Lower lobe of right lung (tissue), 2 donors: ENCODE data around the gene COL26A1. TPM values are rescaled to one million over a fixed set of nuclear protein-coding genes. Genes with fewer than 3 reads are reported as not detected.
"Not testable (repeated sequence)": the region's sequence is repeated elsewhere in the genome, so short reads cannot be mapped to it uniquely, and the experiment has no call there.

Experiments
- ATAC-seq, 2 donors: fragments of 200-7000 bp; cut with Tn5 transposase; one replicate each; pipeline ENCODE4 v1.9.1; 2020 to 2022; ENCODE audit warnings: mild to moderate bottlenecking in 2 of 2, moderate library complexity in 2 of 2
- DNase-seq: peaks from one replicate; pipeline ENCODE4 v3.0.0-alpha.2; 2020
- H3K27ac ChIP-seq: fragments of 200-600 bp; one replicate; pipeline ENCODE4 v1.8.0; 2022
- H3K27me3 ChIP-seq: fragments of 200-600 bp; one replicate; pipeline ENCODE4 v1.8.0; 2022; ENCODE audit warnings: low read depth
- H3K36me3 ChIP-seq: fragments of 200-600 bp; one replicate; pipeline ENCODE4 v1.8.0; 2022; ENCODE audit warnings: mild to moderate bottlenecking
- H3K4me1 ChIP-seq: fragments of 200-600 bp; one replicate; pipeline ENCODE4 v1.8.0; 2022
- H3K4me3 ChIP-seq: fragments of 200-600 bp; one replicate; pipeline ENCODE4 v1.8.0; 2022; ENCODE audit warnings: mild to moderate bottlenecking
- H3K9me3 ChIP-seq: fragments of 200-600 bp; one replicate; pipeline ENCODE4 v1.8.0; 2022
- CTCF ChIP-seq: fragments of 200-600 bp; IDR thresholded peaks from one replicate; pipeline ENCODE4 v1.8.0; 2022; ENCODE audit warnings: antibody characterized with exemption, mild to moderate bottlenecking
- intact Hi-C: fragments of 100-400 bp; cut with DNase I; formaldehyde crosslinking; loops from one replicate; pipeline ENCODE4 v1.11.0; 2022
- total RNA-seq: library from RNA; stranded (reverse); fragmentation: NEBNext Ultra II Directional; extraction: Animal tissue kit (Norgen Biotek cat#: 25700); gene quantifications from one replicate; pipeline ENCODE4 v1.2.1, GENCODE V29; 2021
- donor health status: DM: no; HTN: yes; CAD: no; lungs with severe emphysema.

COL26A1 gene
- total RNA-seq, 1 donor from 2014 or later, result 0.24 TPM

DNA sequence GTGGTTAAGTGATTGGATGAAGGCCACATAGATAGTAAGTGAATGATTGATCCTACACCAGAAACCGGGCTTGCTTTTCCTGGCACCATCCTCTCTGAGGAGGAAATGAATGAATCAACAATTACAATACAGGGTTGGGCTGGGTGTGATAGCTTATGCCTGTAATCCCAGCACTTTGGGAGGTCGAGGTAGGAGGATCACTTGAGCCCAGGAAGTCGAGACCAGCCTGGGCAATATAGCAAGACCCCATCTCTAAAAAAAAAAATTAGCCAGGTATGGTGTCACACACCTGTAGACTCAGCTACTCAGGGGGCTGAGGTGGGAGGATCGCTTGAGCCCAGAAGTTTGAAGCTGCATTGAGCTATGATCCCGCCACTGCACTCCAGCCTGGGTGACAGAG is 111.5 kb downstream of the COL26A1 start:
- TF ChIP-seq CTCF, result no peak
- no peaks in the 10 kb centered on the region for H3K36me3 ChIP-seq
- DNase-seq (no peak), ATAC-seq (no peak)
- H3K27me3 ChIP-seq, result no peaks in the 10 kb centered on the region
- no peaks in the 10 kb centered on the region for H3K4me1 ChIP-seq
- H3K4me3 ChIP-seq, result no peak overlapping the region
- intact Hi-C loops, result no loop called here
- H3K27ac ChIP-seq, result no peak overlapping the region
- H3K9me3 ChIP-seq, result peaks cover 5% of the 10 kb centered on the region

DNA sequence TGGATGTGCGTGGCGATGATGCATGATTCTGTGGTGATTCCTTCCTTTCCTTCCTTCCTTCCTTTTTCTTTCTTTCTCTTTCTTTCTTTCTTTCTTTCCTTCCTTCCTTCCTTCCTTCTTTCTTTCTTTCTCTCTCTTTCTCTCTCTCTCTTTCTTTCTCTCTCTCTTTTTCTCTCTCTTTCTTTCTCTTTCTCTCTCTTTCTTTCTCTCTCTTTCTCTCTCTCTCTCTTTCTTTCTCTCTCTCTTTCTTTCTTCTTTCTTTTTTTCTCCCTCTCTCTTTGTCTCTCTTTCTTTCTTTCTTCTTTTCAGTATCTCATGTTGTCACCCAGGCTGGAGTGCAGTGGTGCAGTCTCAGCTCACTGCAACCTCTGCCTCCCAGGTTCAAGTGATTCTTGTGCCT is 113.0 kb downstream of the COL26A1 start:
- intact Hi-C loops, H3K27ac ChIP-seq, DNase-seq, H3K27me3 ChIP-seq, ATAC-seq, H3K9me3 ChIP-seq, H3K4me3 ChIP-seq, H3K4me1 ChIP-seq, H3K36me3 ChIP-seq: not testable (repeated sequence)

DNA sequence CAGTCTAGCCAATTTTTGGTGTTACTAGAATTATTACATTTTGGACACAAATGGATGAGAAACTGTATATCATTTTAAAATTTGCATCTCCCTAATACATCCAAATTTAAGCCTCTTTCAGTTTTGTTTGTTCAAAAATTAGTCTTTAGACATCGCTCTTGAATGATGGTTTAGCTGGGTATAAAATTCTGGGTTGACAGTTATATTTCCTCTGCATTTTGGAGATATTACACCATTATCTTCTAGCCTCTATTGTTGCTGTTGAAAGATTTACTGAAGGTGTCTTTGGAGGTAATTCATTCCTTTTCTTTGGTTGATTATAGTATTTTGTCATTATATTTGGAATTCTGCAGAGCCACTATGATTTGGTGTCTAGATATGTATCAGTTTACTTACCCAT is 116.5 kb downstream of the COL26A1 start:
- Histone ChIP-seq H3K27ac (no peak overlapping the region), H3K4me1 (no peaks in the 10 kb centered on the region), H3K36me3 (no peaks in the 10 kb centered on the region), H3K4me3 (no peak overlapping the region), H3K9me3 (peaks cover 9% of the 10 kb centered on the region), H3K27me3 (no peaks in the 10 kb centered on the region)
- intact Hi-C loops, result no loop called here
- DNase-seq, result no peak
- no peak for ATAC-seq
- TF ChIP-seq CTCF, result no peak

DNA sequence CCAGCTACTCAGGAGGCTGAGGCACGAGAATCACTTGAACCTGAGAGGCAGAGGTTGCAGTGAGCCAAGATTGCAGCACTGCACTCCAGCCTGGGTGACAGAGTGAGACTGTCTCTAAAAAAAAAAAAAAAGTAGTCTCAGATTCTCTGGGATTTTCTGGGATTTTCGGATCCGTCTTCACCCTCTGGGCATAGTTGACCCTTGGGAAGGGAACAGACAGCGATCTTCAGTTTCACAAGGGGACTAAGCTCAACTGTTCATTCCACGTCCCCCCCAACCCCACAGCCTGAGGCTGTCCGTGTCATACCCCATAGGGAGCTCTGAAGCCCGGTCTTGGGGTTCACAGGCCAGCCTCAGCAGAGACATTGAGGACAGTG is 123.4 kb downstream of the COL26A1 start:
- H3K4me1 ChIP-seq, H3K27ac ChIP-seq, H3K9me3 ChIP-seq, DNase-seq, intact Hi-C loops, ATAC-seq, H3K36me3 ChIP-seq, H3K27me3 ChIP-seq, H3K4me3 ChIP-seq: not testable (repeated sequence)

DNA sequence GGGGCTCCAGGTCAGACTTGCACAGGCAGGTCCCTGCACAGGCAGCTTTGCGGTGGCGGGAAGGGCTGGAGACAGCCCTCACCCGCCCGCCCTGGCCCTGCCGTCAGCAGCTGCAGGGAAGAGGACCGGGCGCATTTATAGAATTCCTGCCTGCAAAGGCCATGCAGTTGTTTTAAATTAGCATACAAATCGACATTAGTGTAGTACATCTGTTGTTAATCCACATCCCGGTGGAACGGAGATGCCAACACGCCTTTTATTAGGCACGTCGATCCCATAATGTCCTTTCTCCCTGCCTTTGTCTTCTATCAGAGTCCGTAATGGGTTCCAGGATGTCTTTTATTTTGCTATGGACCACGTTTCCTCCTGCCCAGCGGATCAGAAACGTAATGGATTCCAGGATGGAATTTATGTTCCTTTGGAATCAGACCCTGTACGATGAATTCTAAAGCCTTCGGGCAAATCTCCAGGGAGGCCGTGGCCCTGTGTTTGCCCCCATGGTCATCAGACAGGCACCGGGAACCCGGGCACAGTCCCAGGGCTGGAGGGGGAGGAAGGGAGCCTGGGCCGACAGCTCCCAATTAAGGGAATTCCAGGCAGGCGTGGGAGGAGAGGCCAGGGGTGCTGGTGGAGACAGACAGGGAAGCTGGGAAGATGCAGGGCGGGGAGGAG is 123.9 kb downstream of the COL26A1 start:
- DNase-seq (no peak), ATAC-seq (no peak)
- TF ChIP-seq CTCF, result no peak
- Histone ChIP-seq H3K4me3 (no peak overlapping the region), H3K36me3 (no peaks in the 10 kb centered on the region), H3K27me3 (no peaks in the 10 kb centered on the region), H3K4me1 (no peaks in the 10 kb centered on the region), H3K9me3 (no peaks in the 10 kb centered on the region), H3K27ac (no peak overlapping the region)
- intact Hi-C loops, result no loop called here

- H3K4me3 ChIP-seq, result no peak overlapping the region
- no peaks in the 10 kb centered on the region for H3K9me3 ChIP-seq
- H3K4me1 ChIP-seq, result no peaks in the 10 kb centered on the region
- TF ChIP-seq CTCF, result no peak
- H3K27ac ChIP-seq, result no peak overlapping the region
- ATAC-seq (no peak), DNase-seq (no peak)
- no peaks in the 10 kb centered on the region for H3K36me3 ChIP-seq
- H3K27me3 ChIP-seq, result no peaks in the 10 kb centered on the region
- intact Hi-C loops, result no loop called here
These were observed 124.4 kb downstream of the COL26A1 start for GRCh38 chr7:101487105-101487458.

GRCh38 chr7:101487753-101488152 is 125.1 kb downstream of the COL26A1 start:
- no peak for DNase-seq
- no peak overlapping the region for H3K27ac ChIP-seq
- intact Hi-C loops, result no loop called here
- ATAC-seq, result no peak
- no peak for TF ChIP-seq CTCF
- no peaks in the 10 kb centered on the region for H3K27me3 ChIP-seq
- H3K4me1 ChIP-seq, result no peaks in the 10 kb centered on the region
- H3K9me3 ChIP-seq, result no peaks in the 10 kb centered on the region
- H3K4me3 ChIP-seq, result no peak overlapping the region
- H3K36me3 ChIP-seq, result no peaks in the 10 kb centered on the region
